GM18861 (cell line): Measurements from ENCODE around the gene ARHGAP19.
A peak's percentile ranks its signal among the peaks of the same experiment; 100 is the strongest.

ENCODE experiments used
- ATAC-seq: cut with Tn5 transposase; IDR thresholded peaks from one replicate; pipeline ENCODE4 v1.9.1; 2021; ENCODE audit not compliant: unreplicated experiment

ARHGAP19 gene

DNA sequence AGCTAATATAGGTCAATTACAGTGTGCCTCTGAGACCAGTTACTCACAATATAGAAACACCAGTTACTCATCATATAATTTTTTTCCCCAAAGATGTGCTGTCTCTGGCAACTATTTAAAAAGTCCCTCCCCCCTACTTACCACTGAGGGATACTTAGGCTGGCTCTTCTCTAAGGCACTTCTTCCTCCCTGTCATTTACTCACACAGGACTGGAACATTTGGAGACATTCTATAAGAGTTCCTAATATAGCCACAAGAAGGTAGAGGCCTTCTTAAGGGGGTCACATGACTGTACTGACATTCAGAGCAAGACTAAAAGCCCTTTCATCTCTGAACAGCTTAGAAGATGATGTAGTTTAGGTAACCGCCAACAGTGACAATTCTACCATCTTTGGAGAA lies 62.3 kb downstream of the ARHGAP19 start:
- no peak for ATAC-seq

DNA sequence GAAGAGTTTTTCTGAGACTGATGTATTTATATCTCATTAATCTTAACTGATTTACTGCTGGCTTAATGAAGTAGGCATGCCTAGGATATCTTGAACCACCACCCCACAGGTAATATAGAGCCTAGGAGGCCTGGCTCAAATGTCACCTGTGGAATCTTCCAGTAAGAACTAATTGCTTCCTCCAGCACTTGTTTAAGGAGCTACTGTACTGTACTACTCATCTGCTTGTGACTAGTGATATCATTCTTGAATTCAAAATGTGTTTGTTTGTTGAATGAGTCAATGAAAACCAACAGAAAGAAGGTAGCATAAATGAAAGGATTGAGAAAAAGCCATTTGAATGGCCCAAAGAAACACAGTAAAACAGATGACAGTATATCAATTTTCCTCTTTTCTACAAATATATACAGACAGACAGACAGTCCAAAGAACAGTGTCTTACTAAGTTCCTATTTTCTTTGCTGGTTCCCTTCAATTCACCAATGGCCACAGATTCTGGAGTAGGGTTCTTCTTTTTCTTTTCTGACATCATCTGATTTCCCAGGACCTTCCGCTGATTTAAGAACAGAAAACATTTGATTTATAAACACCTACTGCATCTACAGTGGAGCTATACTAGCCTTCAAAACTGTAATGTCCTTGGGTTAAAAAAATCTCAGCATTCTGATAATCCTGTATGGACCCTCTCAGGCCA lies 63.0 kb downstream of the ARHGAP19 start:
- ATAC-seq: no peak

- no peak for ATAC-seq
Measured at GRCh38 chr10:97228775-97229157, 63.7 kb downstream of the ARHGAP19 start.

DNA sequence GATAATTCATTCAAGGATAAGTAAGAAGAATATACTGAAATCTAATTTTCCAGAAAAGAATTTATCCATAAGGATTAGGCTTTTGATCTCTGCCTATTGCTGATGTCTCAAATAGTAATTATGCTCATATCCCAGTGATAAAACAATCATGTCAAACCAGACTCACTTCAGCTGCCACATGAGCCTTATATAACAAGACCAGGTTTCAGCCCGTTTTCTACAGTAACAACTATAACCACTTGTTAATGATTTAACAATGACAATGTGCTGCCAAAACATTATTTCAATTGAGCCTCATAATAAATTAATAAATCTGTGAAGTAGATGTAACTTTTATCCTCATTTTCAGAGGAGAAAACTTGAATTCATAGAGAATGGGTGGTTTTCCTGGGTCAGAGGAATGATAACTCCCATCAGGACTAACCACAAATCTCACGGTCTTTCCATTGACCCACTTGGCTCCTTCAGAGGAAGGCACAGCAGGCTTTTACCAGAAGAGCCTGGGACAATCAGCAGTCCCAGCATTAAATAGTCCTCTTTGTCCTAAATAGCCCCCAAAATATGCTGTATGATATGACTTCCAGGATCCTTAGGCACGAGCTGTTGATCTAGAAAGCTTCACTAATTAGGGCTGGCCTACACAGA lies 64.2 kb downstream of the ARHGAP19 start:
- ATAC-seq: no peak

DNA sequence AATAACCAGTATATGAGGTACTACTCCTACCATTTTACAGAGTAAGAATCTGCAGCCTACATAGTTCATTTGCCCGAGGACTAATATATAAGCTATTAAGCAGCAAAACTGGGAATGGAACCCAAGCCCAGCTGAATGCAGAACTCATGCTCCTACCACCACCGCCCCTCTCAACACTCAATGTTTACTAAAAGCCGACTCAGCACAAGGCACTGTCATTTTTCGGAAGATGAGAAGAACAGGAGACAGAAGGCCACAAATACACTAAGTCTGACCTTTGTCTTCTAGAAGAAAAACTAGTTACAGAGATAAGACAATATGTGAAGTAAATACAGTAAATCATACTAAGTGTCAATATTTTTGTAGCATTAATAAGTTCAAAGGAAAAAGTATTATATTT lies 66.0 kb downstream of the ARHGAP19 start:
- no peak for ATAC-seq

- ATAC-seq: no peak
Measured at GRCh38 chr10:97224483-97225435, 67.7 kb downstream of the ARHGAP19 start.

DNA sequence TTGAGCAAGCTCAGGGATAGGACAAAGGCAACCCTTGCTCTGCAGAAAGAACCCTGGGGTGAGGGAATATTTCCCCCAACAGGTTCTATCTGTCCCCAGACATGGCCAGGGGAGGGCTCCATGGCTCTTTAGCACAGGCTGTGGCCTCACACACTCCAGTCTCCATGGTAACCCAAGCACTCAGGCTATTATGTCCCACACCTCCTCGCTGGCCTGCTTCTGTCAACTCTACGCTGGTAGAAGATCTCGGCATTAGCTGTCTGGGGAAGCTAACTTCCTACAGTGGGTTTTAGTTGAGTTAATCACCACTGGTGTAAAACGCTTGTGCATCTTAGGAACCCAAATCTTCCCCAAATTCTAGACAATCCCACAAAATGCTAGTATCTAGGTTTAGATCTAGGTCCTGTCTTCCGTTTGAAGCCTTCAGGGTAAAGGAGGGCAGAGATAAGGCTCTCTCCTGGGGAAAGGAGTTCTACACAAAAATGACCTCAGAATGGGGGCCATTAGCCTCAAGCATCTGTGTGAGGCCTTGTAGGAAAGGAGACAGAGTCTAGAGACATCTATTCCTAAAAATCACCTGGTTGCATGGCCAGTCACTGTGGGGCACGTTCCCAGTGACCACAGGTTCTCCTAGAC lies 70.0 kb downstream of the ARHGAP19 start:
- no peak for ATAC-seq

DNA sequence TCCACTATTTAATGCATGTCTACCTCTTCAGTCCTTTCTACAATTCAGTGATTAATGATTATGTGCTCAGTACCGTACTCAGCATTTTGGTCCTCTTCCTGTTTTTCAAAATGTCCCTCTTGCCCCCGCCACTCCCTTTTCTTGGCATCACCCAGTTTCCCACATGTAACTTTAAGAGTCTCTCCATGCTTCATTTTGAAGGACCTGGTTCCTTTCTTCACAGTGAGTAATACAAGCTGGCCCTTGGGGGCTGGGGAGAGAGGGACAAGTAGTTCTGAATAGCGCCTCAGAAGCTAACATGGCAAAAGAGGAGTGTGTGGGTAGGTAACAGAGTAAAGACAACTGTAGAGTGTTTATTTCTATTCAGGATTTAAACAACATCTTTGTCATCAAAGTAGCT lies 72.1 kb downstream of the ARHGAP19 start:
- ATAC-seq: no peak

DNA sequence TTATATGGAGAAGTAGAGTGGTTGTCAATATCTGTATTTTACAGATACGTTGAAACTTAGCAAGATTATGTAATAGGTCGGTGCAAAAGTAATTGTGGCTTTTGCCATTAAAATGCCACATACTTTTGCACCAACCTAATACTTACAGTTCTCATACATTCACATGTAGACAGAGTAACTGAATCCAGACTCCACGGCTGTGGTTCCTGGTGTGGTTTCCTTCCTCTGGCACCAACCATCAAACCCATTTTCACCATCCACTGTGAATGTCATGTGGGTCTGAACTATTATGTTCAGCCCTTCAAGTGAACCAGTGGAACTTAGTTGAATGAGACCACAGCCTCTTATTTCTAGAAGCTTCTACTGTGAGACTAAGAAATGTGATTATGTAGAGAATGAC lies 75.1 kb downstream of the ARHGAP19 start:
- no peak for ATAC-seq

DNA sequence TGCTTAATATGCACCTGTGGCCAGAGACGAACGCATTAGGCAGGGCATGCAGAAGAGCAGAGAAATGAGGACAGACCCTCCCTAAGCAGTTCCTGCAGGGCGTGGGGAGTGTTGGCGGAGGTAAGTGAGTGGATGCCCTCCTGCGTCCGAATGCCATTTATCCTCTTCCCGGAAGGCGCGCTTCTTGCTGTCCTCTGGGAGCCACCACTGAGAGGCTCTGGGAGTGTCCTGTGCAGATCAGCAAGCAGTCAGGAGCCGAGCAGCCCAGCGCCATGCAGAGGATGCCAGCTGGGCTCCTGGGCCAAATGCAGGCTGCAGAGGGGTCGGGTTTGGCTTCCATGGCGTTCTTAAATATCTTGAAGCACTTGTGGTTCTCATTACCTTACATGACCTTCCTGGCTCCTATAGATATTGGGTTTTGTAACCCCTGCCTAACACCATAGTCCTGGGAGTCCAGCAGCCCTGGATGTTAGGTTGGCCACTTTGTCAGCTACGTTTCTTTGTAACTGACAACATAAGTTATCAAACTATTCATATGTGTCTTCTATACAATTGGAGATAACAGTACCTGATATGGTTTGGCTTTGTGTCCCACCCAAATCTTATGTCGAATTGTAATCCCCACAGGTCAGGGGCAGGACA lies 76.7 kb downstream of the ARHGAP19 start:
- no peak for ATAC-seq

DNA sequence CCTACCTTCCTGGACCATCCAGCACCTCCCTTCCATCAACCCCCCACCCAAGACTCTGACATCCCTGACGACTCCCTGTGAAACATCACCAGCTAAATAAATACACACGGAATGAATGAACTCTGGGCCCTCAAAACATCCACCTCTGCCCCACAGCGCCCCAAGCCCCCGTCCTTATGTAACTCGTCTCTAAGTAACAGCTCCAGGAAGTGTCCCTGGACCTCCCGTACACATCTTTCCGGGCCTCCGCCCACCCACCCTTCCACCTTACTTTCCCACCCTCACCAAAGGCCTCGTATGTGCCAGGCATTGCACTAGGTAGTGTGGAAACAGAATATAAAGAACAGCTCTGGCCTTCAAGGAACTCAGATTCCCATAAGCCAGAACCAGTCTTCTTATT lies 79.0 kb downstream of the ARHGAP19 start:
- ATAC-seq: no peak

DNA sequence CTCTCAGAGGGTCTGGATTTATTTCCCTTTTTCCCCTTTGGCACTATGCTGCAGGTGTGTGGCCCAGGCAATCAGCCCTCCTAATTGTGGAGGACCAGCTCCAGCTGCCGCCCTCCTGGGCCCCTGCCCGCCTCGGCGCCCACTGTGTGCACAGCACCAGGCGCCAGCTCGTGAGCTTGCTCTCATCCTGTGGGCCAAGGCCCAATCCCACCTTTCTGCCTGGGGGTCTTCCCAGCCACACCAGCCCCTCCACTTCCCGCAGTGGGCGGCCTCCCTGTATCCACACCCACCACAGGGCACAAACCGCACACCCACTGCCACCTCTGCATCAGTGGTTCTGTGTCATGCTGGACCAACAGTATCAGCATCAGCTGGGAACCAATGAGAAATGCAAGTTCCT lies 81.2 kb downstream of the ARHGAP19 start:
- no peak for ATAC-seq

DNA sequence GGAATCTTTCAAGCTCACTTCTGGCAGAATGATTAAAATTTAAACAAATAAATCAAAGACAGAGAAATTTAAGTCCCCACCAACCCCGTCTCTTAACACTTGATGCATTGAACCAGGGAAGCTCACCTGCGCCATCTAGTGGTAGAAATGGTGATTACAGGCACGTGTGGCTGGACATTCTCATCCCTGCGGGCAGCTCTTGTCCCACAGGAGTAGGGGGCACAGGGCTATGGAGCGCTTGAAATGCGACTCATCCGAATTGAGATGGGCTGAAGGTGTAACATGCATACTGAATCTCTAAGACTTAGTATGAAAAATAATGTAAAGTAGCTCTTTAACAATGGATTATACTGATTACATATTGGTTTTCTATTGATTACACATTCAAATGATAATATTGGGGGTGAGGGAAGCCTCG lies 81.9 kb downstream of the ARHGAP19 start:
- no peak for ATAC-seq

DNA sequence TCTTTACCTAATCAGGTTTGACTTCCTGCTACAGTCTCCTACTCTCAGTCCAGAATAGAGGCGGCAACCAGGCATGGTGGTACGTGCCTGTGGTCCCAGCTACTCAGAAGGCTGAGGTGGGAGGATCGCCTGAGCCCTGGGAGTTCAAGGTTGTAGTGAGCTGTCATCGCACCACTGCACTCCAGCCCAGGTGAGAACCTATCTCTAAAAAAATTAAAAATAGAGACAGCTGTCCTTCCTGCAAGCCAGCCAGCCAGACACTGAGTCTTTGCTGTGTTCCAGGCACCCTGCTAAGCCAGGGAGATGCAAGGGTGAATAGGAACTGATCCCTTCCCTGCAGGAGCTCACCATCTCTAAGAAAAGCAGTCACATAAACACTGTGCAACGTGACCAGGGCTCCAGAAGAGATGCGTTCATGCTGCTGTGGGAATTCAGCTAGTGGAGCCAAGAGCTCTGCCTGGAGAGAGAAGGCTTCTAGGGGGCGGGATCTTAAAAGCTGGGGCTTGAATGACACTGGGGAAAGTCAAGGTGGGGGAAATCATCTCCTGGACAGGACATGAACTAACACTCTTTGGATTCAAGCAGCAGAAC lies 84.6 kb downstream of the ARHGAP19 start:
- no peak for ATAC-seq

GRCh38 chr10:97207131-97207530 lies 85.3 kb downstream of the ARHGAP19 start:
- no peak for ATAC-seq

- ATAC-seq: no peak
Measured at GRCh38 chr10:97204826-97205679, 87.4 kb downstream of the ARHGAP19 start.

DNA sequence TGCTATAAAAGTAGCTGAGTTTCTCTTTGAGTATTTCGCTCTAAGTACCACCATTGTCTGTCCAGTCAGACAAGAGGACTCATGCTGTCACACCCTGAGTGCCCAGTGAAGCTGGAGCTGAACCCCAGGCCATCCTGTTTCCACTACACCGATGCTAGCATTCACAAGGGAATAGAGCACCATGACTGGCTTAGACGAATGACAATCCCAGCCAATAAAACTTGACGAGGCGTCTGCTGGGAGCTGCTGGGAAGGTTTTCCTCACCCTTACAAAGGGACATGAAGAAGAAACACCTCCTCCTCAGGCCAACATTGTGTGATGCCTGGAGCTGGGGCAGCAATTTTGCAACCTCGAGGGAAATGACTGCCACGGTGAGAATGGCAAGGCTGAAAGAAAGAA lies 89.2 kb downstream of the ARHGAP19 start:
- no peak for ATAC-seq

DNA sequence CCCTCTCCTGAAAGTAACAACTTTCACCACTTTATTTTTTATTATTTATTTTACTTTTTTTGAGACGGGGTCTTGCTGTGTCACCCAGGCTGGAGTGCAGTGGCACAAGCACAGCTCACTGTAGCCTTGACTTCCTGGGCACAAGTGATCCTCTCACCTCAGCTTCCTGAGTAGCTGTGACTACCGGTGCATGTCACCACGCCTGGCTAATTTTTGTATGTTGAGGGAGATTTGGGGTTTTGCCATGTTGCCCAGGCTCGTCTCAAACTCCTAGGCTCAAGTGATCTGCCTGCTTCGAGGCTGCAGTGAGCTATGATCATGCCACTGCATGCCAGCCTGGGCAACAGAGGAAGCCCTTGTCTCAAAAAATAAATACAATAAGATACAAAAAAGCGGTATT lies 91.8 kb downstream of the ARHGAP19 start:
- peak; percentile 60 for ATAC-seq

- no peak for ATAC-seq
Measured at GRCh38 chr10:97199152-97199551, 93.3 kb downstream of the ARHGAP19 start.
